TTC549 (cell line): ENCODE measurements around the gene TNFRSF1B.

Source experiments
- FAIRE-seq: peaks from 2 replicates; lab custom pipeline; 2012; peaks lifted over from hg19 to GRCh38; lab: Jason Lieb, UNC

TNFRSF1B gene

GRCh38 chr1:12158357-12159092 lies 8.3 kb upstream of the TNFRSF1B start:
- FAIRE-seq, result no peak

- FAIRE-seq, result no peak
These were observed 7.0 kb upstream of the TNFRSF1B start for GRCh38 chr1:12159816-12160215.

GRCh38 chr1:12161324-12161661 lies 5.5 kb upstream of the TNFRSF1B start:
- FAIRE-seq, result no peak

- no peak for FAIRE-seq
These were observed 4.9 kb upstream of the TNFRSF1B start for GRCh38 chr1:12161662-12162458.

GRCh38 chr1:12162459-12163137 lies 4.2 kb upstream of the TNFRSF1B start:
- FAIRE-seq, result no peak

GRCh38 chr1:12163210-12163609 lies 3.6 kb upstream of the TNFRSF1B start:
- no peak for FAIRE-seq

- FAIRE-seq, result no peak
These were observed 2.6 kb upstream of the TNFRSF1B start for GRCh38 chr1:12164210-12164609.

GRCh38 chr1:12165342-12165741 lies 1.4 kb upstream of the TNFRSF1B start:
- no peak for FAIRE-seq

GRCh38 chr1:12167493-12168429 lies 970 bp downstream of the TNFRSF1B start:
- no peak for FAIRE-seq

- no peak for FAIRE-seq
These were observed 1.8 kb downstream of the TNFRSF1B start for GRCh38 chr1:12168451-12169160.

GRCh38 chr1:12169442-12170135 lies 2.8 kb downstream of the TNFRSF1B start:
- no peak for FAIRE-seq

GRCh38 chr1:12170263-12170671 lies 3.5 kb downstream of the TNFRSF1B start:
- FAIRE-seq, result no peak

GRCh38 chr1:12171206-12172041 lies 4.6 kb downstream of the TNFRSF1B start:
- FAIRE-seq, result no peak

- no peak for FAIRE-seq
These were observed 5.5 kb downstream of the TNFRSF1B start for GRCh38 chr1:12172042-12172851.

GRCh38 chr1:12173041-12173509 lies 6.3 kb downstream of the TNFRSF1B start:
- no peak for FAIRE-seq

GRCh38 chr1:12173631-12174121 lies 6.9 kb downstream of the TNFRSF1B start:
- no peak for FAIRE-seq

GRCh38 chr1:12174924-12175810 lies 8.4 kb downstream of the TNFRSF1B start:
- no peak for FAIRE-seq
